Testis (tissue), 2 donors: Measurements from ENCODE around the gene OTULINL.

ENCODE experiments used
- POLR2A ChIP-seq: fragments of 450-650 bp; IDR thresholded peaks from one replicate; pipeline ENCODE4 v1.6.1; 2017; ENCODE audit warnings: antibody characterized with exemption, mild to moderate bottlenecking, moderate library complexity
- TF ChIP-seq, protein P1 (sequence below), 3 experiments: fragments of 450-650 bp in 2 of 3; fragments of 200-600 bp in 1 of 3; sonication (generic) in 1 of 3; IDR thresholded peaks; one replicate each; pipeline ENCODE4 v1.5.1; 2016 to 2019; ENCODE audit warnings: antibody characterized with exemption in 3 of 3, mild to moderate bottlenecking in 2 of 3, moderate library complexity in 1 of 3

DNA sequence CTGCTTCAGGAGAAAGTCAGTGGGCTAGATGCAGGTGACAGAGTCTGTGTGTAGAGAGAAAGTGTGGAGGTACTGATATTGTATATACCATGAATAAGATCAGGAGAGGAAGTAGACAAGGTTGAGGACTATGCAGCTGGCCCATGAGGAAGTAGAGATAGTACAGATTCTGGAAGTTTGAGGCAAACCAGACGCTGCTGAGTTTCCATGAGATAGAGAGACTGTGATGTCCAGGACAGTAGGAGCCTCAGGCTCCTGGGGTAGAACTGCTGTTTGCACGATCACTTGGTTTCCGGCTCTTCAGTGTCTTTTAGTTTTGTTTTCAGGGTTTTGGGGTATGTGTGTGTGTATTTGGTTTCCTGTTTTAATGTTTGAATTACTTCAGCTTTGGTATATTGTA lies 13.6 kb downstream of the OTULINL start:
- TF ChIP-seq POLR2A: no peak
- TF ChIP-seq, protein P1, sequence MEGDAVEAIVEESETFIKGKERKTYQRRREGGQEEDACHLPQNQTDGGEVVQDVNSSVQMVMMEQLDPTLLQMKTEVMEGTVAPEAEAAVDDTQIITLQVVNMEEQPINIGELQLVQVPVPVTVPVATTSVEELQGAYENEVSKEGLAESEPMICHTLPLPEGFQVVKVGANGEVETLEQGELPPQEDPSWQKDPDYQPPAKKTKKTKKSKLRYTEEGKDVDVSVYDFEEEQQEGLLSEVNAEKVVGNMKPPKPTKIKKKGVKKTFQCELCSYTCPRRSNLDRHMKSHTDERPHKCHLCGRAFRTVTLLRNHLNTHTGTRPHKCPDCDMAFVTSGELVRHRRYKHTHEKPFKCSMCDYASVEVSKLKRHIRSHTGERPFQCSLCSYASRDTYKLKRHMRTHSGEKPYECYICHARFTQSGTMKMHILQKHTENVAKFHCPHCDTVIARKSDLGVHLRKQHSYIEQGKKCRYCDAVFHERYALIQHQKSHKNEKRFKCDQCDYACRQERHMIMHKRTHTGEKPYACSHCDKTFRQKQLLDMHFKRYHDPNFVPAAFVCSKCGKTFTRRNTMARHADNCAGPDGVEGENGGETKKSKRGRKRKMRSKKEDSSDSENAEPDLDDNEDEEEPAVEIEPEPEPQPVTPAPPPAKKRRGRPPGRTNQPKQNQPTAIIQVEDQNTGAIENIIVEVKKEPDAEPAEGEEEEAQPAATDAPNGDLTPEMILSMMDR (IDR thresholded peaks at IDR 0.05): no peak
